Left renal pelvis (tissue), 4 donors: ENCODE results near the gene TOGARAM2. TPM values are rescaled to one million over a fixed set of nuclear protein-coding genes. Genes with fewer than 3 reads are reported as not detected.
"Not testable (repeated sequence)": the region's sequence is repeated elsewhere in the genome, so short reads cannot be mapped to it uniquely, and the experiment has no call there.

Experiments
- DNase-seq, 4 donors: peaks; one replicate each; pipeline ENCODE4 v3.0.0-alpha.2; 2013; ENCODE audit warnings: low read depth in 4 of 4, low spot score in 3 of 4
- polyA plus RNA-seq, 4 donors: library from polyadenylated mRNA; unstranded; fragments of 120-200 nt; gene quantifications; one replicate each; pipeline ENCODE4 v1.2.1, GENCODE V29; 2013; ENCODE audit not compliant: insufficient read length in 4 of 4

The TOGARAM2 gene
- polyA plus RNA-seq, 4 donors = 0.15 to 1.6 (median 0.85) TPM

GRCh38 chr2:29070526-29070925, 89.4 kb downstream of the TOGARAM2 start:
- DNase-seq = no peak

- DNase-seq = no peak
These were observed 90.2 kb downstream of the TOGARAM2 start for GRCh38 chr2:29071032-29071975.

- no peak for DNase-seq
These were observed 91.2 kb downstream of the TOGARAM2 start for GRCh38 chr2:29072251-29072650.

GRCh38 chr2:29072971-29073725, 92.0 kb downstream of the TOGARAM2 start:
- DNase-seq = no peak

- DNase-seq = no peak
These were observed 92.8 kb downstream of the TOGARAM2 start for GRCh38 chr2:29073933-29074332.

- no peak for DNase-seq
These were observed 93.3 kb downstream of the TOGARAM2 start, which contains the start of gene PCARE for GRCh38 chr2:29074411-29074810. TSS of gene PCARE (minus strand) at chr2:29074523. CDS start at chr2:29074261, 262 bp downstream.

- DNase-seq = no peak
These were observed 95.0 kb downstream of the TOGARAM2 start for GRCh38 chr2:29075894-29076705.

GRCh38 chr2:29079887-29080286, 98.8 kb downstream of the TOGARAM2 start:
- DNase-seq = no peak

- DNase-seq = no peak
These were observed 100.0 kb downstream of the TOGARAM2 start for GRCh38 chr2:29080886-29081743.

- DNase-seq = no peak
These were observed 101.9 kb downstream of the TOGARAM2 start for GRCh38 chr2:29082804-29083495.

GRCh38 chr2:29084554-29084953, 103.5 kb downstream of the TOGARAM2 start:
- no peak for DNase-seq

GRCh38 chr2:29090311-29090710, 109.2 kb downstream of the TOGARAM2 start:
- not testable (repeated sequence) for DNase-seq

- DNase-seq = no peak
These were observed 115.9 kb downstream of the TOGARAM2 start for GRCh38 chr2:29096969-29097368.

GRCh38 chr2:29097569-29097968, 116.5 kb downstream of the TOGARAM2 start:
- DNase-seq = no peak

GRCh38 chr2:29100564-29100963, 119.5 kb downstream of the TOGARAM2 start:
- no peak for DNase-seq
